Nephron progenitor cell (in vitro differentiated cells): ENCODE data around the gene CCDC197.

Experiments used
- DNase-seq: peaks from one replicate; pipeline ENCODE4 v3.0.0; 2021
- H3K27ac Mint-ChIP-seq: 2 replicates; pipeline ENCODE4 v1.8.0; 2021; ENCODE audit warnings: mild to moderate bottlenecking, moderate library complexity, mixed read lengths
- H3K27me3 Mint-ChIP-seq: 2 replicates; pipeline ENCODE4 v1.8.0; 2021; ENCODE audit warnings: mild to moderate bottlenecking, low read depth, mixed read lengths; ENCODE audit not compliant: poor library complexity
- H3K36me3 Mint-ChIP-seq: 2 replicates; pipeline ENCODE4 v1.8.0; 2021; ENCODE audit warnings: low read depth, mixed read lengths
- H3K4me1 Mint-ChIP-seq: 2 replicates; pipeline ENCODE4 v1.8.0; 2021; ENCODE audit warnings: mixed read lengths
- H3K4me3 Mint-ChIP-seq: 2 replicates; pipeline ENCODE4 v1.8.0; 2021; ENCODE audit warnings: mild to moderate bottlenecking, moderate library complexity, mixed read lengths
- H3K9me3 Mint-ChIP-seq: 2 replicates; pipeline ENCODE4 v1.8.0; 2021; ENCODE audit warnings: mild to moderate bottlenecking, moderate library complexity, mixed read lengths
- TF ChIP-seq, protein P1 (sequence below): fragments of 200-600 bp; sonication (generic); IDR thresholded peaks from 2 replicates; pipeline ENCODE4 v1.5.0; 2021; ENCODE audit warnings: antibody characterized with exemption

The CCDC197 gene

DNA sequence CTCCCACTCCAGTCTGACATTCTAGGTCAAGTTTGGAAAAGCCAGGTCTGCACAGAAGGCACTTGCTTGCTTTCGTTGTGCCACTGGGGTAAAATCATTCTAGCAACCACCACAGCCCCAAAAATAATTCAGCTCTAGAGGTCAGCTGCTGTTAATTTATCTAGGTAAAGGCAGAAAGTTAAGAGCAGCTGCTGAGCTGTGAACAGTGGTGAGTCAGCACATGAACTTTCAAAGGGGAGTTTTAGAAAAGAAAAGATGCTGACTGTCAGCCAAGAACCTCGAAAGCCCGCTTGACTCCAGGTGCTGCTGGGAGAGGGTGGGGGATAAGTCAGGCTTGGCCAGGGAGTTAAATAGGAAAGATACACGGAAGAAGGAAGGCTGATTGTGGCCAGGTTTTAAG is 12.7 kb downstream of the CCDC197 start:
- Mint-ChIP-seq H3K27ac (no peak overlapping the region), H3K36me3 (no peaks in the 10 kb centered on the region), H3K4me1 (peaks cover 11% of the 10 kb centered on the region), H3K27me3 (peaks cover 28% of the 10 kb centered on the region), H3K4me3 (no peak overlapping the region), H3K9me3 (no peaks in the 10 kb centered on the region)
- DNase-seq: no peak
- TF ChIP-seq, protein P1, sequence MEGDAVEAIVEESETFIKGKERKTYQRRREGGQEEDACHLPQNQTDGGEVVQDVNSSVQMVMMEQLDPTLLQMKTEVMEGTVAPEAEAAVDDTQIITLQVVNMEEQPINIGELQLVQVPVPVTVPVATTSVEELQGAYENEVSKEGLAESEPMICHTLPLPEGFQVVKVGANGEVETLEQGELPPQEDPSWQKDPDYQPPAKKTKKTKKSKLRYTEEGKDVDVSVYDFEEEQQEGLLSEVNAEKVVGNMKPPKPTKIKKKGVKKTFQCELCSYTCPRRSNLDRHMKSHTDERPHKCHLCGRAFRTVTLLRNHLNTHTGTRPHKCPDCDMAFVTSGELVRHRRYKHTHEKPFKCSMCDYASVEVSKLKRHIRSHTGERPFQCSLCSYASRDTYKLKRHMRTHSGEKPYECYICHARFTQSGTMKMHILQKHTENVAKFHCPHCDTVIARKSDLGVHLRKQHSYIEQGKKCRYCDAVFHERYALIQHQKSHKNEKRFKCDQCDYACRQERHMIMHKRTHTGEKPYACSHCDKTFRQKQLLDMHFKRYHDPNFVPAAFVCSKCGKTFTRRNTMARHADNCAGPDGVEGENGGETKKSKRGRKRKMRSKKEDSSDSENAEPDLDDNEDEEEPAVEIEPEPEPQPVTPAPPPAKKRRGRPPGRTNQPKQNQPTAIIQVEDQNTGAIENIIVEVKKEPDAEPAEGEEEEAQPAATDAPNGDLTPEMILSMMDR: no peak

DNA sequence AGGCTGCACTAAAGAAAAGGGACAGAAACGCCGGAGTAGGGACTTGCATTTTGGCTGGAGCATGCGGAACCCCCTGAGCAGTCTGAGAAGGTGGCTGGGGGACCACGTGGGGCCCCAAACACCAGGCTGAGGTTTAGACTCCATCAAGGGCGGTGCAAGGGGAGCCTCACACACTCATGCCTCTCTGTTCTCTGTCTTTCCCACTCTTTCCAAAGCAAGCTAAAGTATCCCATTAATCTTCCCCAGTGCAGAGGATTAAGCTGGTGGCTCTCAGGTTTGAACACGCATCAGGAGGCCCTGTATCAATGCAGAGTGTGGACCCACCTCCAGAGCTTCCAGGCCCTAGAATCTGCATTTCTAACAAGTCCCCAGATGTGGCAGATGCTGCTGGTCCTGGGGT is 13.5 kb downstream of the CCDC197 start:
- peaks cover 29% of the 10 kb centered on the region for H3K27me3 Mint-ChIP-seq
- H3K4me3 Mint-ChIP-seq: no peak overlapping the region
- no peak overlapping the region for H3K27ac Mint-ChIP-seq

DNA sequence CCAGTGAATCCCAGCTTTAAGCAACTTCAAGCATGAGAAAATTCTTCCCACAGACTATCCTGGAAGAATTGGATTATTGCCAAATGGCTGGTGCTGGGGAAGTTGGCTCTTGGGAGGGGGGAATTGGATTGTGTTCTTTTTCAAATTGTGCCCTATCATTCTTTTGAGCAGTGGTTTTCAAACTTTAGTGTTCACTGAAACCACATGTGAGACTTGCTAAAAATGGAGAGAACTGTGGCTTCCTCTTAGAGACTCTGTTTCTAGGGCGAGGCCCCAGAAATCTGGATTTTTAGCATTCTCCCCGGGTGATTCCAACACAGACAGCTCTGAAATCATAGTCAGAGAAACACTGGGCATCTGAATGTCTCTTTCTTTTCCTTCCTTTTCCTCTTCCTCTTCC is 14.7 kb downstream of the CCDC197 start:
- TF ChIP-seq, protein P1: no peak

More for the DNA sequence above, 13.5 kb downstream of the CCDC197 start:
- no peaks in the 10 kb centered on the region for H3K36me3 Mint-ChIP-seq
- H3K4me1 Mint-ChIP-seq: peaks cover 11% of the 10 kb centered on the region
- no peaks in the 10 kb centered on the region for H3K9me3 Mint-ChIP-seq
- TF ChIP-seq, protein P1: no peak
- DNase-seq: no peak

DNA sequence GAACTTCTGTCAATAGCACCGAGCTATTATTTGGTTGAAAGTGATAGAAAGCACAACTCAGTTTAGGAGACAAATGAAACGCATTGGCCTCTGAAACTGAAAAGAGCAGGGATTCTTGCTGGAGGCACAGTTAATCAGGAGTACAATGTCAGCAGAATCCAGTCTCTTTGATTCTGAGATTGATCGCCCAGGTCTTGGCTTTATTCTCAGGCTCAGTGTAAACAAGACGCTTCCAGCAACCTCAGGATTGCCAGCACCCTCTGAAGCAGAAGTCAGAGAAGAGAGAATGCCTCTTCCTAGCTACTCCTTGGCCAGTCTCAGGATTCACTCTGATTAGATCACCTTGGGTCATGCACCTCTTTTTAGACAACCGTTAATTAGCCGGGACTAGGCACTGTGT is 17.3 kb downstream of the CCDC197 start:
- Mint-ChIP-seq H3K4me3 (no peak overlapping the region), H3K4me1 (peaks cover 26% of the 10 kb centered on the region), H3K9me3 (no peaks in the 10 kb centered on the region), H3K36me3 (no peaks in the 10 kb centered on the region), H3K27me3 (peaks cover 22% of the 10 kb centered on the region), H3K27ac (no peak overlapping the region)
- no peak for DNase-seq
- TF ChIP-seq, protein P1: no peak

More for the DNA sequence above, 14.7 kb downstream of the CCDC197 start:
- no peak overlapping the region for H3K4me3 Mint-ChIP-seq
- H3K27ac Mint-ChIP-seq: no peak overlapping the region
- peaks cover 11% of the 10 kb centered on the region for H3K4me1 Mint-ChIP-seq
- no peaks in the 10 kb centered on the region for H3K36me3 Mint-ChIP-seq
- peaks cover 25% of the 10 kb centered on the region for H3K27me3 Mint-ChIP-seq
- DNase-seq: no peak
- H3K9me3 Mint-ChIP-seq: no peaks in the 10 kb centered on the region

DNA sequence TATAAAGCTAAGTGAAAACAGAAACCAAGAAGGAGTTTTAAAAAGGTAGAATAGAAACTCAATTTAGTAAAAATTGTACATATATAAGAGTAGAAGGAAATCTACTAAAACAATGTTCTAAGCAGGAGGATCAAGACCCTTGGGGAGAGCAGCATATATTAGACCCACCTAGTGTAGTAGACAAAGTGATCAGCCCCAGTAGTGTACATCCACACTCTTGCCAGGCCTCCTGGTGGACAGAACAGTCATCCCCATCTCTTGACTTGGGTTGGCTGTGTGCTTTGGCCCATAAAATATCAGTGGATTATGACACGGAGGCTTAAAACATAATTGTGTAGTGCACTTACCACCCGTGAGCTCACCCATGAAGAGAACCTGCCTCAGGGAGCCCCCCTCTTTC is 18.1 kb downstream of the CCDC197 start:
- Mint-ChIP-seq H3K36me3 (no peaks in the 10 kb centered on the region), H3K4me1 (peaks cover 28% of the 10 kb centered on the region), H3K9me3 (no peaks in the 10 kb centered on the region), H3K27ac (no peak overlapping the region), H3K4me3 (no peak overlapping the region), H3K27me3 (peaks cover 19% of the 10 kb centered on the region)
- DNase-seq: no peak
- TF ChIP-seq, protein P1: no peak

DNA sequence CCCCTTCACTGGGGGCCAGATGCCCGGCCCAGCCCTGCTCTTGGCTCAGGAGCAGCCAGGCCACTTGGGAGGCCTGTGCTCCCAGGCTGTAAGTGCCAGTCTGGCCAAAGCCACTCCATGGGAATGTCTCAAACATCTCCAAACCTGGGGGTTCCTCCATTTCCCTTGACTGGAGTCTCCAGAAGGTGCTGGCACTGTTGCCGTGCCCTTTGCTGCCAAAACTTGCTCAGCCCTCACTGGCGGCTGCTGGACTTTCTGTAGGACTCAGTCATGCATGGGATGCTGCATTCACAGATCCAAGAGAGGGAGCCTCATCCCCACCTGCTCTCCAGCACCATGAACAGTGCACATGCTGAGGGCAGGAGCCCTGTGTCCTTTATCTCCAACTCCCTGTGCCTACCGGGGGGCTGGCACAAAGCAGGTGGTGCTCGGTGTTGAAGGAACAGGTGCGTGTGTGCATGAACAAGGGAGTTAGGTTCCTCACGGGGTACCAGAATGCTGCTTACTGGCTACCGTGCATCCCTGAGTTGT is 19.4 kb downstream of the CCDC197 start:
- no peaks in the 10 kb centered on the region for H3K9me3 Mint-ChIP-seq
- TF ChIP-seq, protein P1: no peak
- H3K4me1 Mint-ChIP-seq: peaks cover 40% of the 10 kb centered on the region
- no peak overlapping the region for H3K27ac Mint-ChIP-seq
- H3K4me3 Mint-ChIP-seq: no peak overlapping the region
- H3K27me3 Mint-ChIP-seq: peaks cover 19% of the 10 kb centered on the region
- no peaks in the 10 kb centered on the region for H3K36me3 Mint-ChIP-seq
- DNase-seq: no peak
